DMS 273 (cell line): ENCODE data around the gene ALKBH8.
"Not testable (repeated sequence)": the region's sequence is repeated elsewhere in the genome, so short reads cannot be mapped to it uniquely, and the experiment has no call there.

ENCODE experiments used
- DNase-seq: peaks from one replicate; lab custom pipeline; 2025; ENCODE audit not compliant: unreplicated experiment; lab: John Stamatoyannopoulos, UW

The ALKBH8 gene

DNA sequence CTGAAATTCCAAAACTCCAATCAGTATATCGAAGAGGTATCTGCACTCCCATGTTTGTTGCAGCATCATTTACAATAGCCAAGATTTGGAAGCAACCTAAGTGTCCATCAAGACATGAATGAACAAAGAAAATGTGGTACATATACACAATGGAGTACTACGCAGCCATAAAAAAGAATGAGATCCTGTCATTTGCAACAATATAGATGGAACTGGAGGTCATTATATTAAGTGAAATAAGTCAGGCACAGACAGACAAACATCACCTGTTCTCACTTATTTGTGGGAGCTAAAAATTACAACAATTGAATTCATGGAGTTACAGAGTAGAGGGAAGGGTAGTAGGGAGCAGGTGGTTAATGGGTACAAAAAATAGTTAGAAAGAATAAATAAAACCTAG lies 13.6 kb upstream of the ALKBH8 start:
- not testable (repeated sequence) for DNase-seq

DNA sequence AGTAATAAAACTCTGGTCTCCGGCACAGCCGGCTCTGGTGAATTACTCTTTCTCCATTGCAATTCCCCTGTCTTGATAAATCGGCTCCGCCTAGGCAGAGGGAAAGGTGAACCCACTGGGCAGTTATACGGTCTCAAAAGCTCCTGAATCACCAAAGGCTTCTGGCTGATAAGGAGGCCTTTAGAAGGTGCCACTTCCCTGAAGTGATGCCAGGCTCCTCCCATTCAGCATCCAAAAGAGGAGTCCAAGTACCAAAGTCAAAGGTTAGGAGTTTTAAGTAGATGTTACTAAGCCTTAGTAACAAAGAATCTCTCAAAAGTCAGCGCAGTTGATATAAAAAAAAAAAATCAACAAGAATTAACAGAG lies 11.8 kb upstream of the ALKBH8 start:
- DNase-seq, result no peak

DNA sequence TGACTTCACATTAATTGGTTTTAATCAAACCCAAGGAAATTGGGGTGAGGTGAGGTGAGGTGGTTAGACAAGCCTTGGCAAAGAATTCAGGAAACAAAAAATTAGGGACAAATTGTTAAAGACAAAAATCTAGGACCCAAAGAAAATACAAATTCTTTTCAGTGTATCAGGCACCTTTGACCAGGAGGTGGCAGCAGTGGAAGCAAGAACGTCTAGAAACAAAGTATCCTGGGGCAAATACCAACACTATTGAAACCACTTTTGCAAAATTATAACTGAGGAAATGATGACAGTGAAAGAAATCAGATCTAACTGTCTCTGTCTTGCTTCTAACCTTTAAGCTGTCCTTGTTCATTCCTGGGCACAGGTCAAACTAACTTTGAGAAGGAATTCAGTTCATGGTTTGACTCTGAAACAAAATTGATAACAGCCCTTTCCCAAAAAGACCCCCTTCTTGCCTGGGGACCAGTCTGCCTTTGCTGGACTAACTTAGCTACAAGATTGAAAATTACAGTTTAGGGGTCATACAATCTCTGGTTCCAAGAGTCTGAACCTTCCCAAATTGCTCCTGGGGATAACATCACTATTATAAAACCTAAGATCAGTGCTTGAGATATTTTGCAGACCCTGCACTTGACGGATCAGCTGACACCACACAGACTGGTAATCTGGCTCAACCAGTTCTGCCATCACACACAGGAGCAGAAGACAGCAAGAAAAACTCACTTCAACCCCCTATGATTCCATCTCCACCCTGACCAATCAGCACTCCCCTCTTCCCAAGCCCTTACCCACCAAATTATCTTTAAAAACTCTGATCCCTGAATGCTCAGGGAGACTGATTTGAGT lies 11.2 kb upstream of the ALKBH8 start:
- peak; percentile 66 for DNase-seq

DNA sequence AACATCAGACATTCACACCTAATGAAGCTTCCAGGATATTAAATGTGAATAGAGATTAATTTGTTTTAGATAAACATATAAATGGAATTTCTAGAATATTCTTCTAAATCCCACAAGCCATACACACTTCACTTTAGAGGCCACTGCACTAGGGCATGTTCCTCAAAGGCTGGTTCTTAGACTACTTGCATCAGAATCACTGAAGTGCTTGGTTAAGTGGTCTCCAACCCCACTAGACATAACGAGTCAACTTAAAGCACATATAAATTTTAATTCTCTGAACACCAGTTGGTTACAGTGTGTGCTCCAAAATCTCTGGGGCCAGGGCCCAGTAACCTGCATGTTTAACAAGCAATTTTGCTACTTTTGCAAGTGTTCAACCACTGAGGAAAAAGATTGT lies 7.9 kb upstream of the ALKBH8 start:
- DNase-seq, result no peak

DNA sequence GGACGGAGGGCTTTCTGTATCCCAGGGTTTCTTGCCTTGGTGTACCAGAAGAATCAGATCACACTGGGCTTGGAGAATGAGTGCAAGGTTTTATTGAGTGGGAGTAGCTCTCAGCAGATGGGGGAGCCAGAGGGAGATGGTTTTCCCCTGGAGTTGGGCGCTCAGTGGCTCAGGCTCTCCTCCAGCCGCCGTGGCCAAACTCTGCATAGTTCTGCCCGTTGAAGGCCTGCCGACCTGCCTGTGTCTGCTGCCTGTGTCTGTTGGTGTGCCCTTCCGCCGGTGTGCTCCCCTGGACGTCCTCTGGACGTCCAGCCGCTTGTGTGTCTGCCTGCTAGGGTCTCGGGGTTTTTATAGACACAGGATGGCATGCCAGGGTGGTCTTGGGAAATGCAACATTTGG lies 4.5 kb upstream of the ALKBH8 start:
- DNase-seq, result no peak

DNA sequence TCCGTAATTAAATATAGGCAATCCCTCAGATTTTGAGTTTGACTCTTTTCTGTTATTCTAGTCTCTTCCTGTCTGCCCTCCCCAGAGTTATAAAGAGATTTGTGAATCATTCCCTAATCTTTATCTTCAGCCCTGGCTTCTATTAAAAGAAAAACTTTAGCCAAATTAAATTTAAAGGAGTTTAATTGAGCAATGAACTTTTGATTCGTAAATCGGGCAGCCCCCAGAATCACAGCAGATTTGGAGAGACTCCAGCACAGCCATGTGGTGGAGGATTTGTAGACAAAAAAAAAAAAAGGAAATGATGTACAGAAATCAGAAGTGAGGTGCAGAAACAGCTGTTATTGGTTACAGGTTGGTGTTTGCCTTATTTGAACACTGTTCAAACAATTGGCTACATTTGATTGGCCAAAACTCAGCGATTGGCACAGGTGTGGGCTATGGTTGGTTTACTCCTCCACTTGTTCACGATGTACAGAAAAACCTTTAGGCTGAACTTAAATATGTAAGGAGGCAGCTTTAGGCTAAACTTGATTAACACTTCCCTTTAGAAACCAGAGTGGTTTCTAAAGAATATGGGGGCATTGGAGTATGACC lies 2.3 kb upstream of the ALKBH8 start:
- DNase-seq, result no peak

DNA sequence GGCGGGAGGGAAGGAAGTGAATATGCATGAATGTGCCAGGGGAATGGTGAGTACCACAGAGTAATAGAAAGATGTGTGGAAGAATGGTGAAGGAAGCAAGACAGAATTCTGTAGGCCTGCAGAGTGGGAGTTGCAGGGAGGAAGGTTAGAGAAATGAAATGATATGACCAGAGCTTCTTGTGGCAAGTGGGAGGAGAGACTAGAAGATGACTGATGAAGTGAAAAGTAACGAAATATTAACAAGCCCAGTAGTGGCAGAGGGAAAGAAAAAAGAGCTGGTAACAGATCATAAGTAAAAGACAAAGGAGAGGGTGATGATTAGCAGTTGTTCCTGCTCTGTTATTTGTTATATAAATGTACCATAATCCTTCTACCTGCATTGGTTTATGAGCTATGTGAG lies 1.0 kb upstream of the ALKBH8 start:
- no peak for DNase-seq

DNA sequence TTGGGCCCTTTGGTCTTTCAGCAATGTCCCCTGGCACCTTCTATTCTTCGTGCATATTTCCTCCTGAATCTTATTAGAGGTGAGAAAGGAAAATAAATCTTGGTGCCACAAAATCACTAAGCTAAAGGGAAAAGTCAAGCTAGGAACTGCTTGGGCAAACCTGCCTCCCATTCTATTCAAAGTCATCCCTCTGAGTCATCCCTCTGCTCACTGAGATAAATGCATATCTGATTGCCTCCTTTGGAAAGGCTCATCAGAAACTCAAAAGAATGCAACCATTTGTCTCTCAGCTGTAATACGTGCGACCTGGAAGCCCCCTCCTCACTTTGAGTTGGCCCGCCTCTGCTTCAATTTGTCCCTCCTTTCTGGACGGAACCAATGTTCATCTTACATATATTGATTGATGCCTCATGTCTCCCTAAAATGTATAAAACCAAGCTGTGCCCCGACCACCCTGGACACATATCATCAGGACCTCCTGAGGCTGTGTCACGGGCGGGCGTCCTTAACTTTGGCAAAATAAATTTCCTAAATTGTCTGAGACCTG lies 493 bp upstream of the ALKBH8 start:
- not testable (repeated sequence) for DNase-seq

DNA sequence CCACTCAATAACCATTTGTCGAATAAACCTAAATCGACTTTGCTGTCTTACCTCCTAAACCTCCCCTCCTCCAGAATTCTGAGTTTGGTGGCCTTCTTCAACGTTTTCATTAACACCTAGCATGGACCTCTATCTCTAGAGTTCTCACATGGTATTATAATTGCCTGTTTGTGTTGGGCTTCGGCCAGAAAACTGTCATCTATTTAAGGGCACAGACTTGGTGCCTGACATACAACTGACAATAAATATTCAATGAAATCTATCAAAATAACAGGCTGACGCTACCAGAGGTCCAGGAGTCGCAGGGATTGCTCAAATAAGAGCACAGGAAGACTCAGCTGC lies 687 bp downstream of the ALKBH8 start:
- DNase-seq, result peak; percentile 61

DNA sequence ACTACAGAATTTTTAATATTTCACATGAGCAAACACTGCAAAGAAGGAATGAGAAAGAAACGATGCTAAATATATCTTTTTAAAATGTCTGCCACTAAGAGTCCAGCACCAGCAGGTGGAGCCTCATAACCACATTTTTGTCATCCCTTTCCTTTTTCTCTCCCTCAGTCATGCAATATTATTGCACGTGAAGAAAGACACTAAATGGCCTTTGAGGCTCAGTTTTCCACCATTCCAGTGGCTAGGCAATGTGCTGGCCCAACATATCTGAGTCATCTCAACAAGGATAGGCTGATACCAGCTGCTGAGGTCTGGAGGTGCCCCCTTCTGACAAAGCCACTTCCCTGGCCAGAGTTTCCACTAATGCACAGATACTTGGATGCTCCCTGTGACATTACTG lies 1.8 kb downstream of the ALKBH8 start:
- peak; percentile 66 for DNase-seq

DNA sequence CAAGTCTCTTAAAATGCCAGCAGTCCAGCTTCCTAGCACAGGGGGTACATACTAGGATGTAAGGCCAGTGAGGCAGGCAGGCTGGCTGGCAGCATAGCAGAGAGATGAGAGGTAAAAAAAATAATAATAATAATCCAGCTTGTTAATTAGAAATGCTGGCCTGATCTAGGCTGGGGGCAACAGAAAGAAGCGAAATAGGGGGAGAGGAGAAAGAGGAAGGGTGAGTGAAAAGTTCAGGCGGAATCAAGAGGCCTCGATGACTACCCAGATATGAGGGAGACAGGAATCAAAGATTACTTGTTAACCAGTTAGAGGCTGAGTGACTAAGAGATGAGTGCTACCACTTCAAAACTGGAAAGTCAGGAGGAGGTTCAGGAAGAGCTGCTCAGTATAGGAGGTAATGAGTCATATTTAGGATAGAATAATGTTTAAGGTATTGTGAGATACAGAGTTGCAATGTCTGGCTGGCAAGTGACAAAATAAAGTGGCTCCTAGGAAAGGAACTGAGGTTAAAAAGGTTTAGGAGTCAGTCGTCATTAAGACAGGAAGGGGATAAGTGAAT lies 2.8 kb downstream of the ALKBH8 start:
- no peak for DNase-seq

DNA sequence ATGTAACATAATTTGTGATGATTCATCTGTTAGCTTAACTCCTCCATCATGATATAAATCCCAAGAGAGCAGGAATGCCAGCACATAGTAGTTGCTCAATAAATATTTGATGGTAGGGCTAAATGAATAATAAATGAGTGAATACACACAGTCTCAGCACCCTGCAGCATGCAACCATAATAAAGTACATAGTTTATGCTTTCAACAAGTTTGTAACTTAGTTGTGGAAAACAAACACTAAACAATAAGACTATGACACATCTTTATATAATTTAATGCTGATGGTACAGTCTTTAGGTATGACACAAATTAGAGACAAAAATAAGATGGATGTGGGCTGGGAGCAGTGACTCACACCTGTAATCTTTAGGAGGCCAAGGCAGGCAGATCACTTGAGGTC lies 3.8 kb downstream of the ALKBH8 start:
- DNase-seq, result no peak

DNA sequence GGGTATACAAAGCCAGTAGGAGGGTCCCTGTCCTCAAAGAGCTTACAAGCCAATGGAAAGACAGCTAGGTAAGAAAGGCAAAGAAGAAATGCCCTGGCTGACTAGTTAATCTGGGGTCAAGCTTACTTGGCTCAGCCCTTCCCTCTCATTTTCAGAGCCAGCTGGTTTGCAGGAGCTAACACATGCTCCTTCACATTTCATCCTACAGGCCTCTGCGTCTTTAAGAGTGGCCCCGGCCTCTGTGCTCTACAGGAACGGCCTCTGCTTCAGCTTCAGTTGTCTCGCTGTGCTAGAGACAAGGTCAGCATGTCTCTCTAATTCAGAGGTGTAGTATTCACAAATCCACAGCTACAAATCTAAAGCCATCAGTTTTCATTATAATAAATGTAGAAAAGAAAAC lies 15.2 kb downstream of the ALKBH8 start:
- DNase-seq, result no peak

DNA sequence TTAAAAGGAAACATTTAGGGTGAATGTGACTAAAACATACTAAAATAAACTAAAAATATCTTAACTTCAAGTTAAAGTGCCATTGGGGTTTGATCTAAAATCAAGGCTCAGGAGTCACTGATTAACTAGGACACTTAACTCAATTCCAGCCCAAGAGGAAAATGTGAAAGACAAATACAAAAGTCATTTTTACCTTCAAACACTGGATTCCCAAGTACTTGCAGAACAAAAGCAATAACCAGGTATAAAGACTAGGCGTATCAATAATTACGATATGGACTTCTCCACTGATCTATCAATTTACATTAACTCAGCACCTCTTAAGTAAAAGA lies 15.6 kb downstream of the ALKBH8 start:
- DNase-seq, result no peak

DNA sequence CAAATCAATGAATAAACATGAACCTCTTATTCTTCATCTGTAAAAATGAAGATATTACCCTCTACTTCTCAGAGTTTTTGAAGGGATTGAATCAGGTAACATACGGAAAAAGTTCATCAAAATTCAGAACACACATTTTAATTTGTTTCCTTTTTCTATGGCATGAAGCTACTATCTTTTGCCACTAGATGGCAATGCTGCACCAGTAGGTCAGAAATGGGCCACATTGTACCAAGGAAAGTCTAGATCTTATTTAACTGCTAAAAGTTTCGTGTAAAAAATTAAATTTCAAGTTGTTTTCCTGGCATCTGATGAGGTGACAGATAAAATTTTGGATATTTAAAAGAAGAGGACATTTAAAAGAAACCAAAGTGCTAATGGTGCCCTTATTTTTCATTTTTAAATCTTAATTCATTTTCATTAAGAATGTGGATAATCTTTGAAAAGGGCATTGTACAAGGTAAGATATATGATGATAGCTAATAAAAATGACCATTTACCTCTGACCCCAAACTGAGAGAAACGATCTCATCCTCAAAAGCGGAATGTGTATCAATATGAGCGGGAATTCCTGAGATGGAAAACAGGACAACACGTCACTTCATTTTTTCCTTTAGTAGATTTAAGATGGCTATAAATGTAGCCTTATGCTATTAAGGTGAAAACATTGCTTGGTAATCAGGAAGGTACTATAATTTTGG lies 16.1 kb downstream of the ALKBH8 start:
- DNase-seq, result peak; percentile 61

DNA sequence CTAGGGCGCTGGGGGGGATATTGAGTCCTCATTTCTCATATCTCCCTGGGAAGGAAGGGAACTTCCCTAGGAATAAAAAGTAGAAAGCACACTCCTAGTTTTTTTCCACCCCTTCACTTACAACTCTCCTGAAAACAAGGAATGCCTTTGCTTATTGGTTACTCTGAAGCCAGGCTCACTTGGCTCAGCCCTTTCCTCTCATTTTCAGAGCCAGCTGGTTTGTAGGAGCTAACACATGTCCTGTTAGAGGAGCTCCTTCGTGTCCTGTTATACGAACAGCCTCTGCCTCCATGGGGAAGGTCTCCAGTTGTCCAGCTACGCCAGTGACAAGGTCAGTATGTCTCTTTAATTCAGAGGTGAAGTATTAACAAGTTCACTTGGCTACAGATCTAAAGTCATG lies 17.6 kb downstream of the ALKBH8 start:
- no peak for DNase-seq

DNA sequence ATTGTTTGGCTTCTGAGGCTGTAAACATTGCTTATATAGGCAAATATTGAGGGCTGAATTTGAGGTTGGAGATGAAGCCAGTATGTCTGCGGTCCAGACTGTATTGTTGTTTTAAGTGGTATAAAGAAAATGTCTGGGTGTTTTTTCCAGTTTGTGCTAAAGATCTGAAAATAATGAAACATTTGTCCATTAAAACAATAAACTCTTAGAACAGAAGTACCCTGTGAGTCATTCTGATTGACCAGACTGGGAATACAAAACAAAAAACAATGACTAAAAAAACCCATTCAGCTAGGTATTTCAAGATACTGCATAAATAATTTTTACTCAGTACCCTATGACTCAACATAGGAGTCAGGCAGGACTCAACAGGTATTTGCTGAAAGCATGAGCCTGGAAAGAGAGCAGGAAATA lies 20.4 kb downstream of the ALKBH8 start:
- DNase-seq, result no peak

DNA sequence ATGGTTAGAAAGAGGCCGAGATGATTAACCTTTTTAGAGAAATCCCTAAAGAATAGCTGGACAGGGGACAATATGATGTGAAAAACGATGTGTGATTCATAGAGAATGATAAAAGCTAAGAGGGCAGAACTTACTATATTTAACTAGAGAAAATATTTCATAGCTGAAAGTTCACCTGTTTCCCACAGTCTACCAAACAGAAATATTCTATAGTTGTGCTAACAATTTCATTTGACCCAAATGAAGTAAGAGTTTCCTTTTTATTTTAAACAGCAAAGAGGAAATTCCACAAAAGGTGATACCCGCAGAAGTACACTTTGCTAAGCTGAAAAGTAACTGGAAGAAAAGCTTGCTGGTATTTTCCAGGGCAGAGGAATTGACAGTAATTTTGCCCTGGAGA lies 26.7 kb downstream of the ALKBH8 start:
- no peak for DNase-seq

DNA sequence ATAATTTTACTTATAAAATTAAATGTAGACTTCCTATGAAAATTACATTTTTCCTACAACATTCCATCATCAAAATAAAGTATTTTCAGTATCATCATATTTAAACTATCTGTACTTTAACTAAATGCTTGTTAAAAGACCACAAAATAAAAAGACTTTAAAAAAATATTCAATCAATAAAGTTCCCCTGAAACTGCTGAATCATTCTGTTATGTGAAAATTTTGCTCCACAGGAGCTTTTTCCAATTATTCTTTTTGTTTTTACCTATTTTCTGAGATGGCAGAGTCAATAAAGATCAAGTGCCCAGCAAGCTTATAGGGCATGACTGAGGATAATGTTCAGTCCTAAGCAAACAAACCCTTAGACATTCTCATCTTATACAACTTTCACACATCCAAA lies 27.3 kb downstream of the ALKBH8 start:
- DNase-seq, result no peak

DNA sequence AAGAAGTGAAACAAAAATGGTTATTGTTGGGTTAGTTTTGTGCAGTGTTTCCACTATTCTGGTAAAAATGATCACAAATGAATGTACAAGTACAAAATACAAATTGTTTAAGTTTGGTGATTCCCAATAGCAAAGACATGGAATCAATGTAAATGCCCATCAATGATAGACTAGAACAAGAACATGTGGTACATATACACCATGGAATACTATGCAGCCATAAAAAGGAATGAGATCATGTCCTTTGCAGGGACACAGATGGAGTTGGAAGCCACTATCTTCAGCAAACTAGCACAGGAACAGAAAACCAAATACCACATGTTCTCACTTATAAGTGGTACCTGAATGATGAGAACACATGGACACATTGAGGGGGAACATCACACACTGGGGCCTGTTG lies 28.4 kb downstream of the ALKBH8 start:
- not testable (repeated sequence) for DNase-seq

DNA sequence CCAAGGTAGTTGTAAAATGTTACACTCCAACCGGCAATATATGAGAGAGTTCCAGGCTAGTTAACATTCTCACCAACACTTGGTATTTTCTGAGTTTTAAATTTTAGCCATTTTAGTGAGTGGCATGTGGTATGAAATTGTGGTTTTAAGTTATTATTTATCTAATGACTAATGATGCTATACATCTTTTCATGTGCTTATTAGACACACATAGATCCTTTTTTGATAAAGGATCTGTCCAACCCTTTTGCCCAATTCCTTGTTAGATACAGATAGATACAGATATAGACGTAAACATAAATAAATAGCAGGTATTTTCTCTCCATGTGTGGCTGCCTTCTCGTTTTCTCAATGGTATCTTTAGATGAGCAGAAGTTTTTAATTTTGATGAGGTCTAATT lies 39.3 kb downstream of the ALKBH8 start:
- no peak for DNase-seq

DNA sequence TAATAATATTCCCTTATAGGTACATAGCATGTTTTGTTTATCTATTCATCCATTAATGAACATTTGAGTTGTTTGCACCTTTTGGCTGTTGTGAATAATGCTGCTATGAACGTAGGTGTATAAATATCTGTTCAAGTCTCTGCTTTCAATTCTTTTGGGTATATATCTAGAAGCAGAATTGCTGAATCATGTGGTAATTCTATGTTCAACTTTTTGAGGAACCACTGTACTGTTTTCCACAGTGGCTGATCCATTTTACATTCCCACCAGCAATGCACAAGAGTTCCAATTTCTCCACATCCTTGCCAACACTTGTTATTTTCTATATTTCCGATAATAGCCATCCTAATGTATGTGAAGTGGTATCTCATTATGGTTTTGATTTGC lies 56.7 kb downstream of the ALKBH8 start:
- DNase-seq, result no peak
